Fibroblast of upper back skin (primary cell): ENCODE measurements around the gene USP17L18.
"Not testable (repeated sequence)": the region's sequence is repeated elsewhere in the genome, so short reads cannot be mapped to it uniquely, and the experiment has no call there.

ENCODE experiments used
- DNase-seq: peaks from one replicate; pipeline ENCODE4 v3.0.0-alpha.2; 2013

Gene USP17L18

GRCh38 chr4:9247953-9248680 lies at the start of gene USP17L18:
Gene USP17L18, plus strand, starts transcription at chr4:9248630. Its CDS starts 0 bp downstream, at chr4:9248630.
- not testable (repeated sequence) for DNase-seq

GRCh38 chr4:9210357-9210756 lies 38.1 kb upstream of the USP17L18 start, which contains the start of gene USP17L10:
Gene USP17L10, plus strand, starts transcription at chr4:9210657. Its CDS starts 0 bp downstream, at chr4:9210657.
- not testable (repeated sequence) for DNase-seq

- DNase-seq, result not testable (repeated sequence)
Measured at GRCh38 chr4:9214701-9215100, 33.7 kb upstream of the USP17L18 start.

GRCh38 chr4:9215105-9215504 lies 33.3 kb upstream of the USP17L18 start, which contains the start of gene USP17L11:
Gene USP17L11, plus strand, starts transcription at chr4:9215405. Its CDS starts 0 bp downstream, at chr4:9215405.
- not testable (repeated sequence) for DNase-seq

- not testable (repeated sequence) for DNase-seq
Measured at GRCh38 chr4:9219852-9220251, 28.6 kb upstream of the USP17L18 start, which contains the start of gene USP17L12. Gene USP17L12, plus strand, starts transcription at chr4:9220152. Its CDS starts 0 bp downstream, at chr4:9220152.

GRCh38 chr4:9224596-9224995 lies 23.8 kb upstream of the USP17L18 start, which contains the start of gene USP17L13:
Gene USP17L13, plus strand, starts transcription at chr4:9224896. Its CDS starts 0 bp downstream, at chr4:9224896.
- not testable (repeated sequence) for DNase-seq

GRCh38 chr4:9230249-9230648 lies 18.2 kb upstream of the USP17L18 start:
- DNase-seq, result not testable (repeated sequence)

GRCh38 chr4:9234085-9234484 lies 14.3 kb upstream of the USP17L18 start, which contains the start of gene USP17L15:
Gene USP17L15, plus strand, starts transcription at chr4:9234385. Its CDS starts 0 bp downstream, at chr4:9234385.
- not testable (repeated sequence) for DNase-seq

GRCh38 chr4:9238461-9238860 lies 10.0 kb upstream of the USP17L18 start:
- not testable (repeated sequence) for DNase-seq

GRCh38 chr4:9243579-9243978 lies 4.9 kb upstream of the USP17L18 start, which contains the start of gene USP17L17:
Gene USP17L17, plus strand, starts transcription at chr4:9243879. Its CDS starts 0 bp downstream, at chr4:9243879.
- DNase-seq, result not testable (repeated sequence)

GRCh38 chr4:9253078-9253477 lies 4.6 kb downstream of the USP17L18 start, which contains the start of gene USP17L19:
Gene USP17L19, plus strand, starts transcription at chr4:9253378. Its CDS starts 0 bp downstream, at chr4:9253378.
- not testable (repeated sequence) for DNase-seq

GRCh38 chr4:9257824-9258223 lies 9.4 kb downstream of the USP17L18 start, which contains the start of gene USP17L20:
Gene USP17L20, plus strand, starts transcription at chr4:9258124. Its CDS starts 0 bp downstream, at chr4:9258124.
- not testable (repeated sequence) for DNase-seq

- not testable (repeated sequence) for DNase-seq
Measured at GRCh38 chr4:9262572-9262971, 14.1 kb downstream of the USP17L18 start, which contains the start of gene USP17L21. Gene USP17L21, plus strand, starts transcription at chr4:9262872. Its CDS starts 0 bp downstream, at chr4:9262872.

- not testable (repeated sequence) for DNase-seq
Measured at GRCh38 chr4:9267319-9267718, 18.9 kb downstream of the USP17L18 start, which contains the start of gene USP17L22. Gene USP17L22, plus strand, starts transcription at chr4:9267619. Its CDS starts 0 bp downstream, at chr4:9267619.

GRCh38 chr4:9271719-9272118 lies 23.3 kb downstream of the USP17L18 start:
- DNase-seq, result not testable (repeated sequence)
